PC-9 (cell line): ENCODE results near the gene CKAP2L. TPM values are rescaled to one million over a fixed set of nuclear protein-coding genes. Genes with fewer than 3 reads are reported as not detected.

Experiments used
- BruUV-seq: library from RNA; stranded (reverse); fragments of 400-500 nt; replicated peaks from 2 replicates; lab custom pipeline; 2021; lab: Mats Ljungman, UMichigan
- CTCF ChIA-PET: fragments of 300-600 bp; sonication (Branson Sonifier 250); formaldehyde crosslinking; loops from one replicate; lab custom pipeline; 2022; ENCODE audit warnings: antibody characterized with exemption; lab: Charles Lee
- POLR2A ChIA-PET: fragments of 300-600 bp; sonication (Branson Sonifier 250); formaldehyde crosslinking; loops from one replicate; lab custom pipeline; 2022; ENCODE audit warnings: antibody characterized with exemption; ENCODE audit not compliant: unreplicated experiment; lab: Charles Lee
- DNase-seq, 2 experiments: peaks; one replicate each; pipeline versions ENCODE4 v3.0.0 to v3.0.0-alpha.2; 2015 to 2022; ENCODE audit warnings: mixed read lengths in 1 of 2
- H2AFZ ChIP-seq: fragments of 200-600 bp; sonication (generic); 2 replicates; pipeline ENCODE4 v1.8.1; 2017; ENCODE audit warnings: antibody characterized with exemption
- H3F3A ChIP-seq: fragments of 200-600 bp; sonication (generic); 2 replicates; pipeline ENCODE4 v1.8.1; 2017; ENCODE audit warnings: antibody characterized with exemption, mild to moderate bottlenecking, low read depth; ENCODE audit not compliant: insufficient read depth
- H3K27ac ChIP-seq: fragments of 200-600 bp; sonication (generic); 2 replicates; pipeline ENCODE4 v1.6.1; 2016; ENCODE audit warnings: mixed run types
- H3K27me3 ChIP-seq: fragments of 200-600 bp; sonication (generic); 2 replicates; pipeline ENCODE4 v1.6.1; 2016; ENCODE audit warnings: low read depth, mixed run types; ENCODE audit not compliant: insufficient read depth
- H3K36me3 ChIP-seq: fragments of 200-600 bp; sonication (generic); 2 replicates; pipeline ENCODE4 v1.6.1; 2016; ENCODE audit warnings: low read depth, mixed run types
- H3K4me1 ChIP-seq: fragments of 200-600 bp; sonication (generic); replicated peaks from 2 replicates; pipeline ENCODE4 v1.6.1; 2016; ENCODE audit warnings: mixed run types; ENCODE audit not compliant: insufficient read depth
- H3K4me2 ChIP-seq: fragments of 200-600 bp; sonication (generic); 2 replicates; pipeline ENCODE4 v1.6.1; 2017; ENCODE audit warnings: mixed run types
- H3K4me3 ChIP-seq: fragments of 200-600 bp; sonication (generic); 2 replicates; pipeline ENCODE4 v1.6.1; 2016; ENCODE audit warnings: mixed run types
- H3K79me2 ChIP-seq: fragments of 200-600 bp; sonication (generic); 2 replicates; pipeline ENCODE4 v1.6.1; 2017; ENCODE audit warnings: low read depth, mixed run types
- H3K9me2 ChIP-seq: fragments of 200-600 bp; sonication (generic); 2 replicates; pipeline ENCODE4 v1.8.1; 2017; ENCODE audit warnings: mild to moderate bottlenecking; ENCODE audit not compliant: insufficient read depth
- H3K9me3 ChIP-seq: fragments of 200-600 bp; sonication (generic); 2 replicates; pipeline ENCODE4 v1.8.1; 2016; ENCODE audit warnings: low read depth; ENCODE audit not compliant: insufficient read depth
- H4K20me1 ChIP-seq: fragments of 200-600 bp; sonication (generic); 2 replicates; pipeline ENCODE4 v1.8.1; 2017; ENCODE audit not compliant: insufficient read depth
- EZH2 ChIP-seq: fragments of 200-600 bp; sonication (generic); IDR thresholded peaks from 2 replicates; pipeline ENCODE4 v1.8.0; 2017; ENCODE audit warnings: antibody characterized with exemption, low read depth
- intact Hi-C: fragments of 100-400 bp; cut with micrococcal nuclease; formaldehyde crosslinking; loops from one replicate; pipeline ENCODE4 v1.10.0; 2022; ENCODE audit not compliant: unreplicated experiment
- total RNA-seq: library from RNA; stranded (reverse); gene quantifications from 2 replicates; pipeline ENCODE4 v1.2.3, GENCODE V29; 2021
- TF ChIP-seq, protein P1 (sequence below): fragments of 200-600 bp; sonication (generic); conservative IDR thresholded peaks from 2 replicates; pipeline ENCODE4 v1.6.1; 2017; ENCODE audit warnings: mixed run types, antibody characterized with exemption, mild to moderate bottlenecking, moderate library complexity

CKAP2L gene
- total RNA-seq, 1 experiment from 2014 or later = 28.7 TPM

DNA sequence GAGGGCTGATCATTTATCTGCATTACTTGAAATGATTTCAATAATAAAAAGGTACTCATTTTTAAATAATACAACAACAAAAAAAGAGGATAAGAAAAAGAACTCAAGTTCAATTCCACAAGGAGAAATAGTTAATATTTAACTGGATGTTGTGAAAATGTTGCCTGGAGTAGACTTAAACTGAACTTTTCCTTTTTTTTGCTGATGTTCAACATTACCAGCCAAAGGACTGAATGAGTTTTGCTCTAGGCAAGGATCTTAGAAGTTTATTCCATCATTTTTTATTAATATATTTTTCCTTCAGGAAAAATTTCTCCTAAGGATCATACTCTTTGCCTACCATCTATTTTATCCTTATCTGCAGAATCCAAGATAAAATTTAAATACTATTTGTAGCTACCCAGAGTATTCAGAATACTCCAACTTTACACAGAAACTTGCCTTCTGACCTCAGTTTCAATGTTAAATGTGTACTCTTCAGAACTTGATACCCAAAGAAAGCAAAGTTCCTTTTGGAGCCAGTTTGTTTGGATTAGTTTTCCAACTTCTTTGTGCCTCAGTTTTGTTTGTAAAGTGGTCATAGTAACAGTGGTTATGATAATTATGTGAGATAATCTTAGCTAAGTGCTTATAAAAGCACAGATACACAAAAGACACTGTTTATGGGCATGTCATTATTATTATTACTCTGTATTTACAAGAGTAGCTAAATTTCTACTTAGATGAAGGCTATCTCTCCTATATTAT lies 12.8 kb downstream of the CKAP2L start:
- H3K9me3 ChIP-seq = no peaks in the 10 kb centered on the region
- DNase-seq = no peak
- ChIA-PET POLR2A (interaction anchor here (0.7 to 1.0 kb wide), 2 partner anchors 34 to 366 kb away, joined by 3 read pairs; no protein-coding TSS in a partner anchor), CTCF (interaction anchor here (0.5 to 1.1 kb wide), 3 partner anchors 134 to 190 kb away, joined by 3 to 7 read pairs (median 4); no protein-coding TSS in a partner anchor)
- H3K4me2 ChIP-seq = no peak overlapping the region
- intact Hi-C loops = no loop called here
- TF ChIP-seq, protein P1, sequence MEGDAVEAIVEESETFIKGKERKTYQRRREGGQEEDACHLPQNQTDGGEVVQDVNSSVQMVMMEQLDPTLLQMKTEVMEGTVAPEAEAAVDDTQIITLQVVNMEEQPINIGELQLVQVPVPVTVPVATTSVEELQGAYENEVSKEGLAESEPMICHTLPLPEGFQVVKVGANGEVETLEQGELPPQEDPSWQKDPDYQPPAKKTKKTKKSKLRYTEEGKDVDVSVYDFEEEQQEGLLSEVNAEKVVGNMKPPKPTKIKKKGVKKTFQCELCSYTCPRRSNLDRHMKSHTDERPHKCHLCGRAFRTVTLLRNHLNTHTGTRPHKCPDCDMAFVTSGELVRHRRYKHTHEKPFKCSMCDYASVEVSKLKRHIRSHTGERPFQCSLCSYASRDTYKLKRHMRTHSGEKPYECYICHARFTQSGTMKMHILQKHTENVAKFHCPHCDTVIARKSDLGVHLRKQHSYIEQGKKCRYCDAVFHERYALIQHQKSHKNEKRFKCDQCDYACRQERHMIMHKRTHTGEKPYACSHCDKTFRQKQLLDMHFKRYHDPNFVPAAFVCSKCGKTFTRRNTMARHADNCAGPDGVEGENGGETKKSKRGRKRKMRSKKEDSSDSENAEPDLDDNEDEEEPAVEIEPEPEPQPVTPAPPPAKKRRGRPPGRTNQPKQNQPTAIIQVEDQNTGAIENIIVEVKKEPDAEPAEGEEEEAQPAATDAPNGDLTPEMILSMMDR = no peak
- no peak for TF ChIP-seq EZH2
- no peaks in the 10 kb centered on the region for H3K27me3 ChIP-seq
- no peaks in the 10 kb centered on the region for H3K9me2 ChIP-seq
- H3F3A ChIP-seq = peaks cover 7% of the 10 kb centered on the region
- H3K79me2 ChIP-seq = no peaks in the 10 kb centered on the region
- no peak overlapping the region; the same call in 1 of the 2 replicates for H3K27ac ChIP-seq
- H4K20me1 ChIP-seq = no peaks in the 10 kb centered on the region
- H2AFZ ChIP-seq = no peak overlapping the region
- BruUV-seq = no TSS peak
- H3K4me1 ChIP-seq = no peaks in the 10 kb centered on the region
- no peak overlapping the region for H3K4me3 ChIP-seq
- peaks cover 19% of the 10 kb centered on the region; the same call in 1 of the 2 replicates for H3K36me3 ChIP-seq

DNA sequence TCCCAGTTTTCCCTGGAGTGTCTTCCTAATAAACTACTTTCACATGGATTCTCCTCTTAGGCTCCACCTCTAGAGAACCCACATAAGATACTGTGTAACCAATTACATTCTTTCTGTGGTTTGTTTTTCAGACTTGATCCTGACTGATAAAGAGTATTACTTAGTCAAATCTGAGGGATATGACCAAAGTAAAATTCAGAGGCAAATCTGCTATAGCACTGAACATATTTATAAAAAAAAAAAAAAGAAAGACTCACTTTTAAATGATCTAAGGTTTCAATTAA lies 13.9 kb downstream of the CKAP2L start:
- TSS peak; percentile 2 for BruUV-seq
- Histone ChIP-seq H3K4me3 (no peak overlapping the region), H3K79me2 (no peaks in the 10 kb centered on the region), H3K9me3 (no peaks in the 10 kb centered on the region), H3F3A (peaks cover 7% of the 10 kb centered on the region), H3K27me3 (no peaks in the 10 kb centered on the region), H2AFZ (no peak overlapping the region), H3K36me3 (peaks cover 13% of the 10 kb centered on the region; the same call in 1 of the 2 replicates), H3K27ac (no peak overlapping the region), H4K20me1 (no peaks in the 10 kb centered on the region), H3K4me2 (no peak overlapping the region), H3K4me1 (no peaks in the 10 kb centered on the region), H3K9me2 (no peaks in the 10 kb centered on the region)
- TF ChIP-seq EZH2 = no peak
- TF ChIP-seq, protein P1 = no peak
- ChIA-PET CTCF (interaction anchor here (0.6 to 4.2 kb wide), 4 partner anchors 13 to 191 kb away, joined by 3 to 50 read pairs (median 6); no protein-coding TSS in a partner anchor), POLR2A (interaction anchor here (0.6 kb wide), 1 partner anchor 139 kb away, joined by 7 read pairs; no protein-coding TSS in a partner anchor)
- no peak for DNase-seq
- intact Hi-C loops = no loop called here

GRCh38 chr2:112749755-112750559 lies 14.5 kb downstream of the CKAP2L start:
- no peaks in the 10 kb centered on the region for H3K9me3 ChIP-seq
- no peaks in the 10 kb centered on the region for H3K9me2 ChIP-seq
- ChIA-PET CTCF (interaction anchor here (0.6 to 4.2 kb wide), 5 partner anchors 13 to 192 kb away, joined by 3 to 50 read pairs (median 6); no protein-coding TSS in a partner anchor), POLR2A (no interaction called here)
- H3K27me3 ChIP-seq = no peaks in the 10 kb centered on the region
- H3K4me1 ChIP-seq = no peaks in the 10 kb centered on the region
- no peak for TF ChIP-seq EZH2
- TF ChIP-seq, protein P1 = peak; percentile 94
- H3K36me3 ChIP-seq = 0 out of 2 replicates have a peak, but pooled peaks cover 10% of the 10 kb centered on the region
- no peaks in the 10 kb centered on the region for H4K20me1 ChIP-seq
- H3F3A ChIP-seq = peaks cover 7% of the 10 kb centered on the region
- H2AFZ ChIP-seq = no peak overlapping the region
- no peak overlapping the region for H3K27ac ChIP-seq
- intact Hi-C loops = loop anchor here (1.0 to 10.0 kb wide), 4 partner anchors 132 to 645 kb away; no protein-coding TSS in a partner anchor
- H3K4me3 ChIP-seq = no peak overlapping the region
- H3K4me2 ChIP-seq = no peak overlapping the region
- peak in 1 of 2 experiments; percentile 70 for DNase-seq
- BruUV-seq = no TSS peak
- H3K79me2 ChIP-seq = no peaks in the 10 kb centered on the region
